ENCODE results near the gene KCTD3. TPM values are rescaled to one million over a fixed set of nuclear protein-coding genes. Genes with fewer than 3 reads are reported as not detected.
A peak's percentile ranks its signal among the peaks of the same experiment; 100 is the strongest.

Gene KCTD3
- total RNA-seq, 2 experiments from 2014 or later, result 1.5 TPM

GRCh38 chr1:215523128-215523861 is 43.8 kb upstream of the KCTD3 start:
- H3K27me3 Mint-ChIP-seq, result peaks cover 3% of the 10 kb centered on the region
- no peak overlapping the region for H3K4me3 Mint-ChIP-seq
- no peaks in the 10 kb centered on the region for H3K9me3 Mint-ChIP-seq
- ChIA-PET POLR2A (no interaction called here), CTCF (interaction anchor here (1.0 kb wide), 2 partner anchors 29 to 895 kb away, joined by 3 read pairs; no protein-coding TSS in a partner anchor)
- H3K36me3 Mint-ChIP-seq (ENCODE audit: low read depth), result no peaks in the 10 kb centered on the region
- no peak overlapping the region for H3K27ac Mint-ChIP-seq
- ATAC-seq (no peak), DNase-seq (no peak)
- TF ChIP-seq CTCF (IDR thresholded peaks at IDR 0.05), result no peak
- intact Hi-C loops (cut with micrococcal nuclease), result no loop called here
- H3K4me1 Mint-ChIP-seq (ENCODE audit: low read depth), result no peaks in the 10 kb centered on the region

GRCh38 chr1:215523906-215524305 is 43.2 kb upstream of the KCTD3 start:
- Mint-ChIP-seq H3K4me3 (no peak overlapping the region), H3K9me3 (no peaks in the 10 kb centered on the region), H3K4me1 (ENCODE audit: low read depth) (no peaks in the 10 kb centered on the region), H3K27me3 (peaks cover 3% of the 10 kb centered on the region), H3K27ac (no peak overlapping the region), H3K36me3 (ENCODE audit: low read depth) (no peaks in the 10 kb centered on the region)
- no peak for TF ChIP-seq CTCF (IDR thresholded peaks at IDR 0.05)
- DNase-seq (no peak), ATAC-seq (no peak)
- intact Hi-C loops (cut with micrococcal nuclease), result no loop called here
- ChIA-PET POLR2A (no interaction called here), CTCF (interaction anchor here (1.0 to 1.4 kb wide), 3 partner anchors 28 to 896 kb away, joined by 3 to 5 read pairs (median 3); no protein-coding TSS in a partner anchor)

- DNase-seq, result no peak
- POLR2A ChIA-PET, result interaction anchor here (0.5 kb wide), 1 partner anchor 774 kb away, joined by 3 read pairs; no protein-coding TSS in a partner anchor
- H3K9me3 Mint-ChIP-seq, result no peaks in the 10 kb centered on the region
- CTCF ChIA-PET, result interaction anchor here (1.0 to 2.0 kb wide), 5 partner anchors 16 to 1194 kb away, joined by 3 to 6 read pairs (median 4); no protein-coding TSS in a partner anchor
- no peak for ATAC-seq
- peak; percentile 58 for TF ChIP-seq CTCF (IDR thresholded peaks at IDR 0.05)
- H3K4me1 Mint-ChIP-seq (ENCODE audit: low read depth), result no peaks in the 10 kb centered on the region
- intact Hi-C loops (cut with micrococcal nuclease), result loop anchor here (5.0 kb wide), 1 partner anchor 894 kb away; no protein-coding TSS in a partner anchor
- H3K36me3 Mint-ChIP-seq (ENCODE audit: low read depth), result no peaks in the 10 kb centered on the region
- no peak overlapping the region for H3K4me3 Mint-ChIP-seq
- no peak overlapping the region for H3K27ac Mint-ChIP-seq
- peaks cover 1% of the 10 kb centered on the region for H3K27me3 Mint-ChIP-seq
Observed at GRCh38 chr1:215526147-215526845, 40.8 kb upstream of the KCTD3 start.

GRCh38 chr1:215526846-215527151 is 40.3 kb upstream of the KCTD3 start:
- Mint-ChIP-seq H3K4me1 (ENCODE audit: low read depth) (no peaks in the 10 kb centered on the region), H3K4me3 (no peak overlapping the region), H3K27me3 (peaks cover 1% of the 10 kb centered on the region), H3K27ac (no peak overlapping the region), H3K36me3 (ENCODE audit: low read depth) (no peaks in the 10 kb centered on the region), H3K9me3 (no peaks in the 10 kb centered on the region)
- intact Hi-C loops (cut with micrococcal nuclease), result loop anchor here (5.0 kb wide), 1 partner anchor 894 kb away; no protein-coding TSS in a partner anchor
- ChIA-PET CTCF (interaction anchor here (1.0 to 2.0 kb wide), 5 partner anchors 15 to 1195 kb away, joined by 3 to 6 read pairs (median 4); no protein-coding TSS in a partner anchor), POLR2A (no interaction called here)
- DNase-seq, result no peak
- no peak for ATAC-seq
- peak; percentile 45 for TF ChIP-seq CTCF (IDR thresholded peaks at IDR 0.05)

- H3K36me3 Mint-ChIP-seq (ENCODE audit: low read depth), result no peaks in the 10 kb centered on the region
- intact Hi-C loops (cut with micrococcal nuclease), result loop anchor here (5.0 kb wide), 1 partner anchor 897 kb away; no protein-coding TSS in a partner anchor
- ATAC-seq (no peak), DNase-seq (no peak)
- no peak overlapping the region for H3K27ac Mint-ChIP-seq
- peaks cover 3% of the 10 kb centered on the region for H3K27me3 Mint-ChIP-seq
- no peak overlapping the region for H3K4me3 Mint-ChIP-seq
- H3K4me1 Mint-ChIP-seq (ENCODE audit: low read depth), result no peaks in the 10 kb centered on the region
- CTCF ChIA-PET, result no interaction called here
- TF ChIP-seq CTCF (IDR thresholded peaks at IDR 0.05), result no peak
- no peaks in the 10 kb centered on the region for H3K9me3 Mint-ChIP-seq
- POLR2A ChIA-PET, result no interaction called here
Observed at GRCh38 chr1:215529111-215529510, 38.0 kb upstream of the KCTD3 start.

Data from activated CD8-positive, alpha-beta T cell treated with anti-CD3 and anti-CD28 coated beads for 36 hours (primary cell).